RPMI7951 (cell line): ENCODE results near the gene NR5A2. TPM values are rescaled to one million over a fixed set of nuclear protein-coding genes. Genes with fewer than 3 reads are reported as not detected.
A peak's percentile ranks its signal among the peaks of the same experiment; 100 is the strongest.

Experiments
- DNase-seq: peaks from one replicate; pipeline ENCODE4 v3.0.0-alpha.2; 2012; ENCODE audit warnings: low read depth
- total RNA-seq: library from RNA; depleted of rRNA; stranded (reverse); fragments of >200 nt; shearing (Covaris generic); gene quantifications from 2 replicates; pipeline ENCODE4 v1.2.3, GENCODE V29; 2014

Gene NR5A2
- total RNA-seq, 1 experiment from 2014 or later: 0.12 TPM

- DNase-seq: no peak
Observed at GRCh38 chr1:200124309-200124708, 96.8 kb downstream of the NR5A2 start.

DNA sequence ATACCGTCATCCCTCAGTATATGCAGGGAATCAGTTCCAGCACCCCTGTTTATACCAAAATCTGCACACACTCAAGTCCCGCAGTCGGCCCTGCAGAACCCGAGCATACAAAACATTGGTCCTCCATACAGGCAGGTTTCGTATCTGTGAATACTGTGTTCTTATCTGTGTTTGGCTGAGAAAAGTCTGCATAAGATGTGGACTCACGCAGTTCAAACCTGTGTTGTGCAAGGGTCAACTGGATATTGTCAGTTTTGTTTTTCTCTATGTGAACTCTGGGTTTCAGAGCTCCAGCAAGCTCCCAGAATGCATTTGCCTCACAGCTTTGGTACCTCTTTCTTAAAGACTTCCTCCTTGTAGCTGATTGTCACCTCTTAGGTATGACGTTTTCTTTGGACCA lies 100.6 kb downstream of the NR5A2 start:
- no peak for DNase-seq

- DNase-seq: no peak
Observed at GRCh38 chr1:200128944-200129879, 101.7 kb downstream of the NR5A2 start.

DNA sequence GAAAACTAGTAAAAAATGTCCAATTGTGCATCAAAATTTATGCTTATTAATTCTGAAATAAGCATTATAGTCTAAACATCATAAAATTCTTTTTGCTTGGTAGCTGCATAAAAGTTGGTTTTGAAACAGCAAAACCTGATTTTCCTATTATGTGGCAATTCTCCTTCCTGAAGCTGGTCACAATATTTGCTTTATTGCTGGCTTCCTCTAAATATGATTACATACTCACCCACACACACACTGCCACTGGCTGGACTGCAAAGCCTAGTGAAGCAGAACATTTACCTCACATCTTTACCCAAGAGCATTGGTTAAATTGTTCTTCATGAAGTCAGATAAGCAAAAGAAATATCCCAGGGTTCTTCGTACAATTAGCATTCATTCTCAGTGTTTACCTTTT lies 103.0 kb downstream of the NR5A2 start:
- DNase-seq: no peak

- peak; percentile 77 for DNase-seq
Observed at GRCh38 chr1:200131551-200132125, 104.1 kb downstream of the NR5A2 start.

DNA sequence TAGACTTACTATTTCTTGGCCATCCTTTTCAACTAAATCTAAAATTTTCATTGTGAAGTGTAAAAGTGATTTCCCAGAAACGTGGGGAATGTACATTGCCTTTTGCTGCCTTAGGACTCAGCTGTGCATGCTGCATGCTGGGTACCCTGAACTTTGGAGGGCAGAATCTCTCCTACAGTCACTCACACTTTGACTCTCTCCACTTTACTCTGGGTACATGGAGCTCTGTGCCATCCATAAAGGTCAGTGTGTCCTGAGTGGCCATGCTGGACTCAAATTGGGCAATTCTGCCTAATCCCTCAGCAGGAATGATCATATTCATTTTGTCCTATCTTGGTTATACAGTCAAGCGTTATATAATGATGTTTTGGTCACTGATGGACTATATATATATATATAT lies 105.6 kb downstream of the NR5A2 start:
- DNase-seq: no peak

GRCh38 chr1:200134116-200134515 lies 106.6 kb downstream of the NR5A2 start:
- no peak for DNase-seq

DNA sequence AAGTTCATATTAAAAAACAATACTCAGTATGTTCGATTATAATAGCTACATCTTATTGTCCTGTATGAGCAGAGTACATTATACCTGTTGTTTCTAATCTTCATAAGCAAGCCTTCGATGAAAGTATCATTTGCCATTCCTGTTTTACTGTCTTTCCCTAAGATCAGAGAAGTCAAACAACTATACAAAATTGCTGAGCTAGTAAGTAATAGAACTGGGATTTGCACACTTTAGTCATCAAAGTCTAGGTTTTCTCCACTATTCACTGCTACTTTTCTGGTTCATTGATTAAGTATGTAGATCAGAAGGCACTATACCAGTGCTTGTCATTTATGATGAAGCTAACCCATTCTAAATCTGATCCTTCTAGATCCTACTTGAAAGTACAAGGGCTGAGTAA lies 108.9 kb downstream of the NR5A2 start:
- DNase-seq: no peak

DNA sequence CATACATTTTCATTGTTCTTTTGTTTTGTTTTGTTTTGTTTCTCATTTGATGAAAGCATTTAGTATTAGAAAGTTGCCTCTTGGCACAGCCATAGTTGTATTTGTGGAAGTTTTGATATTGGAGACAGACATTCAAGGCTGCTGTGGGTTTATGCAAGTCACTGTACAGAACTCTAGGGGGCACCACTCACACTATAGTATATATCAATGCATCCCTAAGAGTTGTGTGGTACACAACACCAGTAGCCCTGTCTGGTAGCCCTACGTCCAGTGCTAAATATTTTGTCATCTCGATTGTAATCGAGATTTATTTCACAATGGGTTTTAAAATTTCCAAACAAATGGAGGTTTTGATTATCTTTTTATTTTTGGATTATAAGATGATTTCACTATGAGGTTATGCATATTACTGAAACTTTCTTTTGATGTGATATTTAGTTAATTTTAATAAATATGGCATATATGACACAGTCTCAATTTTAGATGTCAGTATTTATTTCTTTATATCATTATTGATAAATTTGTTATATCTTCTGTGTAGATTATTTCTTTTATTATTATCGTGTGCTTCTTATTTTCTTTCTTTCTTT lies 112.2 kb downstream of the NR5A2 start:
- DNase-seq: peak; percentile 50

DNA sequence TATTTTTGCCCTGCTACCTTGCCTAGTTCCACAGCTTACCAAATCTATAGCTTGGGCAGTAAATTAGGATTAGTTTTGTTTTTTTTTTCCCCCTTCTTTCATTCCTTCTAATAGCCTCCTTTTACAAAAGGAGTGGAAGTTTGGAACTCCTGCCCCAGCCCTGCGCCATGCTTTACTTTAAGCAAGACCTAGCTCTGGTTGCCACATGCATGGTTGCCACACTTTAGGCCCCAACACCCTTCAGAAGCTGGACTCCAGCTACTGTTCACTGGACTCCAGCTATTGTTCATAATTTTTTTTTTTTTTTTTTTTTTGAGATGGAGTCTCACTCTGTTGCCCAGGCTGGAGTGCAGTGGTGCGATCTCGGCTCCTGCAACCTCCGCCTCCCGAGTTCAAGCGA lies 115.8 kb downstream of the NR5A2 start:
- no peak for DNase-seq

DNA sequence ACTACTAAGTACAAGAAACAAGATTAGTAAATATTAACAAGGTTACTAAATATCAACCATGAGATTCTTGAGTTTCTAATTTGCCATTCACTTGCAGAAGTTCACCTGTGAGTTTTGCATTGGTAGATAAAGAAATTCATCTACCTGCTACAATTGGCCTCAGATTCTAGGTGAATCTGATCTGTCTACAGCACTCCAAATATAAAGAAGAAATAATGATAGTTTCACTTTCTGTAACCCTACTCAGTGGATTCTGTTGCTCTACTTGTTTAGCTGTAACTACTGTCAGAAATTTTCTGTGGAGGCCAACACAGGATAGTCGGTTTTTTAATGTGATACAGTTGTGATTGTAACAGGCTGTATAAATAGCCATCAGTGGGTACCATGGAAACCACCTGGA lies 118.6 kb downstream of the NR5A2 start:
- DNase-seq: no peak

DNA sequence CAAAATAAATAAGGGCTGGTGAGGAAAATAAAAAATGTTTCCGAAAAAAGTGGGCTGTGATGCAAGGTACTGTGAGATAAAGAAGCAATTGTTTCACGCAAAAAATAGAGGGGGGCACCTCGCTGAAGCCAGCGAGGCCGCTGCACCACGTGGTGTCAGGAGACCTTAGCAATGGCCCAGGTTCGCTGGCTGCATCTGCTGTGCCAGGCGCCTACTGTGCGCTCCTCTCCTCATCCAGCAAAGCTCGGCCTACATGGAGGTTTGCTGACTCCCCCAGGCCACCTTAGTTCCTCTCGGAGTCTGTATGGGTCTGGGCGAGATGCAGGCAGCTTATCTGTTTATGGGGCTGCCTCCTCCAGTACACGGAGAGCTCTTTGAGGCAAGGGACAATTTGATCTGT lies 119.6 kb downstream of the NR5A2 start:
- no peak for DNase-seq

DNA sequence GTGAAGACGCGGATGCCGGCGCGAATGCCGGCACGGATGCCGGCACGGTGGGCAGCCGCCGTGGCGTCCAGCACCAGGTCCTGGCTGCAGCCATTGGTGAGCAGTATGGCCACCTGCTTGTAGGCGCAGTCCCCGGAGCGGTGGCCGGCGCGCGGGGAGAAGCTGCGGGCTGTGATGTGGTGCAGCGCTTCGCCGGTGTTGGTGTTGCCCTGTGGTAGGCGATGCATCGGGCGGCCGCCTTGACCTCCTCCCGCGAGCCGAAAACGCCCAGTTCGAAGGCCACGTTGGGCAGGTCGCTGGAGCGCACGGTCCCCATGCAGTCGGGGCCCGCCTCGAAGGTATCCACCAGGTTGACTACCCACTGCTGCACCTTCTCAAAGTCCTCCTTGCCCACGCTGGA lies 120.2 kb downstream of the NR5A2 start:
- DNase-seq: no peak

- DNase-seq: no peak
Observed at GRCh38 chr1:200150006-200150405, 122.5 kb downstream of the NR5A2 start.

DNA sequence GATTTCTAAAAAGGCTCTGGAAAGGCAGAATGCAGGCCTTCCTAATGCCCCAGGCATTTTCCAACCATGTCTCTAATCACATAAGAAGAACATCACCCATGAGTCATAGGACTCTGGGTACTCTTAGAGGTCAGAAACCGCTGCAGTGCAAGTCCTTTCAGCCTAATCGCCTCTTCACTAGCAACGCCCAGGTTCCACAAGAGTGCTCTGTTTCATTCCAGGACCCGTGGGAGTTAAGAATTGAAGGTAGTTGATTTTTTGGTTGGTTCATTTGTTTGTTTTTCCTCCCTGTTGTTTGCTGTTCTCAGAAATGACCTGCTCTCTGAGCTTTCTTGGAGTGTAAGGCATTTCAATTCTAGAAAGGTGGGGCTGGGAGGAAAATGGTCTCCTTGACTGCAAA lies 123.2 kb downstream of the NR5A2 start:
- DNase-seq: peak; percentile 92

GRCh38 chr1:200152336-200152735 lies 124.8 kb downstream of the NR5A2 start:
- no peak for DNase-seq

DNA sequence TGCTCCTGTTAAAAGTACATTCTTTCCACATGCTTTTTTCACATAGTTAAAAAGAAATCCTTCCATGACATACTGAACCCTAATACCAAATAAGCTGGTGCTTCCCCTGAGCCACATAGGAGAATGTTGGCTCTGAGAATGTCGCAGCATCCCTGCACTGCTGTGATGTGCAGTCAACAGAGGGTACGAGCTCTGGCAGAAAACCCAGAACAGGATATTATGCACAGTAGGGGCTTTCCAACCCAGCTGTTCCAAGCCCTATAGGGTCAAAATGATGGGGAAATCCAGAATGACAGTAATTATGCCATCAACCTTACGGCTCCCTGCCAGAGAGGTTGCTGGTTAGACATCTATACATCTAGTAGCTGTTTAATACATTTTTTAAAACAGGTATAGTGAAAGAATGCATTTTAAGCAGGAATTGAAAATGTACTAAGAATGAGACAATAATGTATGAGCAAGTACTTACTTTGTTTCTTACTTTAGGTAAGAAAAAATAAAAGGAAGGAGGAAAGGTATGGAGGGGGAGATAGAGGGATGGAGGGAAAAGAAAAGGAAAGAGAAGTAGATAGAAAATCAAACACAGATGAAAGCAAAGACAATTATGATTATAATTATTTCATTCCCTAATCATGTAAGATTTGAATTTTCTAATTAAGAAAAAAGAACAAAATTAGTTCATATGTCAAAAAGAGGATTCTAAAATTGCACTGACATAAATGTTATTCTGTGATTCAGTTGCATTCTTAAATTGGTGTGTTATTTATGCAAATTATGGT lies 126.0 kb downstream of the NR5A2 start:
- no peak for DNase-seq

DNA sequence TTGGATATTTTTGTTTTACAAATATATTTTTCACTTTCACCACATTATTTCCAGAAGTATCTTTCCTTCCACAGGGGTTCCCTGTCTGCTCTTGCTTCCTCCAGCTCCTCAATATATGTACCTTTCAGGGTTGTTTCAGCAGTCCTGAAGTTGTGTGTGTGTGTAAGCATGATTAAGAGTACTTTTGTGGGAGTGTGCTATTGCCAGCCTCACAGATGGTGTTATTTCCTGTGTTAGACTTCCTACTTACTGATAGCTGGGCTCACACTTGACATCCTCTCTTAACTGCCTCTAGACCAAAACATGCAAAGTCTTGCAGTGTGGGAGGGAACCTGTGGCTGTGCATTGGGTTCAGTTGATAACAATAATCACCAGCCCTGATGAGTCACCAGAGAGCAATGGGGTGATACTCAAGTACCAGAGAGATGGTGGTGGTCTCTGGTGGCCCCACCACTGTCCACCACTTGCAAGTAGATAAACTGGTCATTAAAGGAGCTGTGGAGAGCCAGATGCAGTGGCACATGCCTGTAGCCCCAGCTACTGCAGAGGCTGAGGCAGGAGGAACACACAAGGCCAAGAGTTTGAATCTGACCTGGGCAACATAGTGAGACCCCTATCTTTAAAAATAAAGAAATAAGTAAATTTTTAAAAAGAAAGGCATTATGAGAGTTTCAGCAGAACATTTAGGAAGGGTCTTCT lies 126.7 kb downstream of the NR5A2 start:
- peak; percentile 28 for DNase-seq

DNA sequence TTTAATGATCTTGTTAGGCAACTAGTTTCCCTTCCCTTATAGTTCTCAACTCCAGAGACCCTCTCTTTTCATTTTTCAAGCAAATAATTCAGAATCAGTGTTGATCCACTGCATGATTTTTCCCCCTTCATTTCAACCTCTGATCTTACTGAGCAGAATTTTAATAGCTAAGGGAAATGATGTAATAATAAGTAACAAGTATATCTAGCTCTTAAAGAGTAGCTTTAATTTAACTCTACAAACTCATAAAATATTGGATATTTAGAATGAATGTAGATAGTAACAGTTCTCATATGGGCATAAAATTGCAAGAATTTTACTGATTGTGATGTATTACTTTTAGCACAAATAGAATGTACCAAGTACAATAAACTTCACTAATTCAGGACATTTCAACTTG lies 130.2 kb downstream of the NR5A2 start:
- DNase-seq: no peak

- no peak for DNase-seq
Observed at GRCh38 chr1:200161801-200162200, 134.3 kb downstream of the NR5A2 start.

- DNase-seq: no peak
Observed at GRCh38 chr1:200162258-200162657, 134.7 kb downstream of the NR5A2 start.

DNA sequence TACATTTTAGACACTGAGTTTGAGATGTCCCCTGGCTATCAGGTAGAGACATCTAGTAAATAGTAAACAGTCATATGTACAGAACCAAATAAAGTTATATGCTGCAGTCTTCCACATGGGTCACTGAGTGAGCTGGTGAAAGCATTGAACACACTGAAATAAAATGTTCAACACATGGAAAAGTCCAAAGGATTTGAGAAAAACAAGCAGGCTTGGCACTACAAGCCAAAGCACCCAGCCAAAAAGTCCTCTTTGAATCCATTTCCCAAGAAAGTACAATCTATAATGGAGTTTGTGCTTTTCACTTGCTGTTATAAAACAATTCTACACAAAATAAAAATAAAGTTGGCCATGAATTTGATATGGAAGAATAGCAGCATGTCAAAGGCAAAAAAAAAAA lies 135.4 kb downstream of the NR5A2 start:
- no peak for DNase-seq
